Breast epithelium (tissue), 4 donors: ENCODE measurements around the gene STX3. TPM values are rescaled to one million over a fixed set of nuclear protein-coding genes. Genes with fewer than 3 reads are reported as not detected.

Source experiments
- DNase-seq, 2 donors: peaks; one replicate each; pipeline ENCODE4 v3.0.0-alpha.2; 2019; ENCODE audit warnings: low spot score in 2 of 2
- H3K27ac ChIP-seq, 2 donors: fragments of 200-600 bp; sonication (generic) in 1 of 2; one replicate each; pipeline ENCODE4 v1.5.1; 2016 to 2019; ENCODE audit warnings: mild to moderate bottlenecking in 1 of 2
- H3K27me3 ChIP-seq, 2 donors: fragments of 200-600 bp; sonication (generic) in 1 of 2; one replicate each; pipeline versions ENCODE4 v1.5.1 to v1.6.0; 2017 to 2019; ENCODE audit warnings: control low read depth in 1 of 2, mild to moderate bottlenecking in 1 of 2
- H3K36me3 ChIP-seq: fragments of 200-600 bp; one replicate; pipeline ENCODE4 v1.5.1; 2019
- H3K4me1 ChIP-seq, 2 donors: fragments of 200-600 bp; sonication (generic); one replicate each; pipeline ENCODE4 v1.5.1; 2016 to 2019; ENCODE audit warnings: control low read depth in 1 of 2
- H3K4me3 ChIP-seq, 3 donors: fragments of 200-600 bp; sonication (generic); 1 replicate in 2 of 3; 2 replicates in 1 of 3; pipeline ENCODE4 v1.5.1; 2016 to 2019; ENCODE audit warnings: mild to moderate bottlenecking in 3 of 3, moderate library complexity in 2 of 3
- H3K9me3 ChIP-seq, 2 donors: fragments of 200-600 bp; sonication (generic) in 1 of 2; one replicate each; pipeline ENCODE4 v1.5.1; 2016 to 2019; ENCODE audit warnings: control low read depth in 1 of 2
- CTCF ChIP-seq, 3 donors: fragments of 450-650 bp; IDR thresholded peaks; one replicate each; pipeline ENCODE4 v1.5.1; 2016 to 2017; ENCODE audit warnings: antibody characterized with exemption in 3 of 3, mild to moderate bottlenecking in 3 of 3, moderate library complexity in 3 of 3
- POLR2A ChIP-seq: fragments of 450-650 bp; IDR thresholded peaks from one replicate; pipeline ENCODE4 v1.6.1; 2016; ENCODE audit warnings: antibody characterized with exemption, mild to moderate bottlenecking, moderate library complexity
- POLR2AphosphoS5 ChIP-seq, 3 donors: sonication (generic); formaldehyde crosslinking; IDR thresholded peaks; one replicate each; pipeline ENCODE4 v1.6.1; 2017; ENCODE audit warnings: antibody characterized with exemption in 3 of 3
- intact Hi-C: fragments of 100-400 bp; cut with DNase I; formaldehyde crosslinking; loops from one replicate; pipeline ENCODE4 v1.15.1; 2023; ENCODE audit warnings: low total_unique reads
- total RNA-seq, 3 donors: library from RNA; depleted of rRNA; stranded (reverse); fragments of >200 nt; gene quantifications; one replicate each; pipeline ENCODE4 v1.1.0, GENCODE V29; 2016

The STX3 gene
- 10 to 100 TPM; 32.2 to 58.8 (median 53.7) TPM for total RNA-seq

GRCh38 chr11:59754859-59755700, at the start of gene STX3:
TSS of gene STX3 (plus strand) at chr11:59755376. CDS start at chr11:59755606, 230 bp downstream.
- H3K4me1 ChIP-seq, result peaks cover 6 to 8% of the 10 kb centered on the region in 2 donors
- intact Hi-C loops, result loop anchor here (2.0 kb wide), 1 partner anchor 50 kb away; no protein-coding TSS in a partner anchor
- H3K27ac ChIP-seq, result peak within 1 kb of the TSS; percentile 93 to 98
- H3K9me3 ChIP-seq, result no peaks in the 10 kb centered on the region
- DNase-seq, result peak; percentile 54 to 70
- TF ChIP-seq POLR2AphosphoS5 (IDR thresholded peaks at IDR 0.05), result peak in 1 of 3 donors; percentile 3
- no peak for TF ChIP-seq POLR2A
- TF ChIP-seq CTCF (IDR thresholded peaks at IDR 0.05), result no peak
- peak within 1 kb of the TSS; percentile 67 to 91 (median 82) for H3K4me3 ChIP-seq
- H3K36me3 ChIP-seq, result no peaks in the 10 kb centered on the region
- no peaks in the 10 kb centered on the region for H3K27me3 ChIP-seq

GRCh38 chr11:59706518-59707285, 48.5 kb upstream of the STX3 start:
- TF ChIP-seq CTCF (IDR thresholded peaks at IDR 0.05), result no peak
- no peak for TF ChIP-seq POLR2A
- TF ChIP-seq POLR2AphosphoS5 (IDR thresholded peaks at IDR 0.05), result no peak

GRCh38 chr11:59707371-59707770, 47.8 kb upstream of the STX3 start:
- Histone ChIP-seq H3K27ac (no peak overlapping the region), H3K4me1 (no peaks in the 10 kb centered on the region), H3K4me3 (no peak overlapping the region), H3K27me3 (no peaks in the 10 kb centered on the region), H3K36me3 (no peaks in the 10 kb centered on the region), H3K9me3 (no peaks in the 10 kb centered on the region)
- DNase-seq, result no peak
- TF ChIP-seq POLR2A (no peak), CTCF (IDR thresholded peaks at IDR 0.05) (no peak), POLR2AphosphoS5 (IDR thresholded peaks at IDR 0.05) (no peak)
- intact Hi-C loops, result no loop called here

More at GRCh38 chr11:59706518-59707285, 48.5 kb upstream of the STX3 start:
- no peaks in the 10 kb centered on the region for H3K9me3 ChIP-seq
- intact Hi-C loops, result no loop called here
- H3K4me3 ChIP-seq, result no peak overlapping the region
- no peaks in the 10 kb centered on the region for H3K4me1 ChIP-seq
- H3K27ac ChIP-seq, result no peak overlapping the region
- H3K27me3 ChIP-seq, result no peaks in the 10 kb centered on the region
- no peak for DNase-seq
- H3K36me3 ChIP-seq, result no peaks in the 10 kb centered on the region

- TF ChIP-seq CTCF (IDR thresholded peaks at IDR 0.05) (no peak), POLR2AphosphoS5 (IDR thresholded peaks at IDR 0.05) (no peak), POLR2A (no peak)
- DNase-seq, result no peak
- Histone ChIP-seq H3K4me1 (no peaks in the 10 kb centered on the region), H3K4me3 (no peak overlapping the region), H3K36me3 (no peaks in the 10 kb centered on the region), H3K9me3 (no peaks in the 10 kb centered on the region), H3K27ac (no peak overlapping the region), H3K27me3 (no peaks in the 10 kb centered on the region)
- intact Hi-C loops, result no loop called here
These were observed 46.6 kb upstream of the STX3 start for GRCh38 chr11:59708537-59708936.
